IPS DF 19.7 (cell line): Measurements from ENCODE around the gene BBS9.

Experiments used
- DNase-seq: peaks from one replicate; pipeline ENCODE4 v3.0.0-alpha.2; 2013; ENCODE audit warnings: low read depth, low spot score

BBS9 gene

GRCh38 chr7:33127085-33127484, 2.3 kb upstream of the BBS9 start:
- DNase-seq: no peak

GRCh38 chr7:33128631-33128989, 754 bp upstream of the BBS9 start:
- DNase-seq: no peak

DNA sequence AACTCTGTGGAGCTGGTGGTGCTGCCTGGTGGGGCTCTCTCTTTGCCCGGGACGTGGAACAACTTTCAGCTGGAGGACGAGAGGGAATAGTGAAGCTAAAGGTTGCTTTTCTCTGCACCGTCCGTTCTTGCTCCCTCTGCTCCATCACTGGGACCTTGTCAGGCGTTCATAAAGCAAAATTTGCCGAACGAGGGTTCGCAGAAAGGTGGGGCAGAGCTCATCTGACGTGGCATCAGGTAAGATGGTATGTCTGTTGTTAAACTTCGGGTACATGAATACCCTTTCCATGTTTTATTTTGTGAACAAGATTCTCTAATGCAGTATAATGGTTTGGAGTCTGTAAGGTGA, 416 bp downstream of the BBS9 start:
- no peak for DNase-seq

- DNase-seq: no peak
Measured at GRCh38 chr7:33130184-33130583, 820 bp downstream of the BBS9 start.

- DNase-seq: no peak
Measured at GRCh38 chr7:33137103-33137502, 7.7 kb downstream of the BBS9 start.

DNA sequence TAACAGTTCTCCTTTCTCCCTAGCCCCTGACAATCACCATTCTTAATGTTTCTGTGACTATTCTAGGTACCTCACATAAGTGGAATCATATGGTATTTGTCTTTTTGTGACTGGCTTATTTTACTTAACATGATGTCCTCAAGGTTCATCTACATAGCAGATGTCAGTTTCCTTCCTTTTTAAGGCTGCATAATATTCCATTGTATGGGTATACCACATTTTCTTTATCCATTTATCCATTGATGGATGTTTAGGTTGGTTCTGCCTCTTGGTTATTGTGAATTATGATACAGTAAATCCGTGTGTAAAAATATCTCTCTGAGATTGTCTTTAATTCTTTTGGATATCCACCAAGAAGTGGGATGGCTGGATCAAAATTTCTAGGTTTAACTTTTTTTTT, 13.2 kb downstream of the BBS9 start:
- DNase-seq: no peak

DNA sequence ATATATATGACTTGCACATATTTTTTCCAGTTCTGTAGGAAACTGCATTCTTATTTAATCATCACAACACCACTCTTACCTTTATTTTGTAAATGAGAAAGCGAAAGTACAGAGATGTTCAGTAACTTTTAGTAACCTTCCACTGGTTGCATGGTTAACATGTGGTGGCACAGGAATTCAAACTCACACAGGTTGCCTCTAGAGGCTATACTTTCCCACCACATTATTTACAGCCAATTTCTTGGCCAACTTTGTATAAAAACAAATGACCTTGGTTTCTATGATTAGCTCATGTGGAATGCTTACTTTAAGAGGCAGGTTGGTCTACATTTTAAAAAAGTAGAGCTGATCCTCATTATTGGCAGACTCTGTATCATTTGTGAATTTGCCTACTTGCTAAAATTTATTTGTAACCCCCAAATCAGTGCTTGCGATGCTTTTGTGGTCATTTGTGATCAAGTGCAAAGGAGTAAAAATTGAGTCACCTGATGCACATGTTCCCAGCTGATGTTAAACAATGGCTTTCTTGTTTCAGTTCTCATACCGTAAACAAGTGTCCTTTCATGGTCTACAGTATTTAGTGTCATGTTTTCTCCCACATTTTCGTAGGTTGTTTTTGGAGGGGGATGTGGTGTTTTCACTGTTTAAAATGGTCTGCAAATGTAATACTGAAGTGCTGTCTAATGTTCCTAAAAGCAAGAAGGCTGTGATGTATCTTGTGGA, 14.8 kb downstream of the BBS9 start:
- DNase-seq: no peak

- DNase-seq: no peak
Measured at GRCh38 chr7:33145156-33145555, 15.8 kb downstream of the BBS9 start.

DNA sequence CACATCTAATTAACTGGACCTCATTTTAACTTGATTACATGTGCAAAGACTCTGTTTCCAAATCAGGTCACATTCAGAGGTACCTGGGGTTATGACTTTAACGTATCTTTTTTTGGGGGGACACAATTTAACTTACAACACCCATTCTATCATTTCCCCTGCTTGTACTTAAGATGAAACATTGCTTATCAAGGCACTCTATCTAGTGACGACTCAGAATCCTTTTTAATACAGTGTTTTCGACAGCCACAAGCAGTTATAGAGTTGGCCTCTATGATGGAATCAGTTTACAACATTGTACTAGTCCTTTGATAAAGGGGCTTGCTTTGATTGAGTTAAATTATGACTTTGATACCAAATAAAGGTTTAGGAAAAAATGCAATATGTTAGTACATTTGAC, 22.7 kb downstream of the BBS9 start:
- no peak for DNase-seq

DNA sequence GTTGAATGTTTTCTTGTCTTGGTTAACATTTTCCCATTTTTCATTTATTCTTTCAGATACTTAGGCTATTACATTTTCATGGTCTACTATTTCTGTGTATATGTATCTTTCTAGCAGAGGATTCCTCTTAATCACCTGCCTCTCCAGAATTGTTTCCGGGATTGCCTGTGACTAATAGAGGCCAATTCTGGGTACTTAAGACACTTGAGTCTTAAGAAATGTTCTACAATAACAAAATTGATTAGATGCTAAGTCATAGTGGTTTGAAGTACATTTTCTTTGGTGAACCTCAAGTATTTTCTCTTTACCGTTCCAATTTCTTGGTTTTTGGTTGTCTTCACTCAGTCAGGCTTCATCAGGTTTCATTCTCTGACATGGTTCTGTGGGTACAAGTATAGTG, 26.4 kb downstream of the BBS9 start:
- no peak for DNase-seq

DNA sequence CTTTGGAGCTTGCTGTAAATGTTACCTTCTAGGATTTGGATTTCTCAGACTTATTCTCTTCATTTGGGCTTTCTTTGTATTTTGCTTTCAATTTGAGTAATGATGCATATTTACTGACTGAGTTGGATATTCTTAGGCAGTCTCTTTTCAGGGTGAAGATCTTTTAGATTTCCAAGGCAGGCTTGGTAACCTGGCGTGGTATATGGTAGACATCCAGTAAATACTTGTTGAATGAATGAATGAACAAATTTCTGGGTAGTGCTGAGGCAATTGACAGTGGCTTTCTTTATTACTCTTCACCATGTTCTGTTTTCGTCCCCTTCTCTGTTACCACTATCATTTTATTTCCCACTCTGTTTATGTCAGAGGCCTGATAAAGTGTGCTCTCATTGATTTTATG, 27.1 kb downstream of the BBS9 start:
- no peak for DNase-seq

GRCh38 chr7:33157311-33157710, 27.9 kb downstream of the BBS9 start:
- DNase-seq: no peak

DNA sequence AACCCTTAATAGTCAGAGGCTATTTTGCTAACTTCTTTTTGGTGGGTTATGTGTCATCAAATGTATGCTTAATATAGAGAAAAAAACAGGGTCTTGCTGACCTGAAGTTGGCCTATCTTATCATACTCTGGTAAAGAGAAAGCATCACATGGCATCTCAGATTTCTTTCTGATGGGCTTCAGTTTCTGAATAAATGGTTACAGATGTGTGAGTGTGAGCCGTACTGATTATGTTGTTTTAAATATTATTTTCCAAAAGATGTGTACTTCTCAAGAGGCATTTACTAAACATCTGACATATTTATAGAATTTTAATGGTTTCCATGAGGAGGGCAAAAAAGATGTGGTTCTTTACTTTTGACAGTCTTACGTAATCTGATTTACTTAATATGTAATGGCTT, 28.4 kb downstream of the BBS9 start:
- DNase-seq: no peak

- no peak for DNase-seq
Measured at GRCh38 chr7:33177876-33178275, 48.5 kb downstream of the BBS9 start.

DNA sequence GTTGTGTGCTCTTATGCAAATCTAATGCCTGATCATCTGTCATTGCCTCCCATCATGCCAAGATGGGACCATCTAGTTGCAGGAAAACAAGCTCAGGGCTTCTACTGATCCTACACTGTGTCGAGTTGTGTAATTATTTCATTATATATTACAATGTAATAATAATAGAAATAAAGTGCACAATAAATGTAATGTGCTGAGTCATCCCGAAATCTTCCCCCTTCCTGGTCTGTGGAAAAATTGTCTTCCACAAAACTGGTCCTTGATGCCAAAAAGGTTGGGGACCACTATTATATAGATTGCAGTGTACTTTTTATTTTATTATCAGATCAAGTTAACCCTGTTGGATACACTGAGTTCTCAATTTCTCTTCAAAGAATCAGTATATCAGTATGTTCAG, 50.2 kb downstream of the BBS9 start:
- no peak for DNase-seq

DNA sequence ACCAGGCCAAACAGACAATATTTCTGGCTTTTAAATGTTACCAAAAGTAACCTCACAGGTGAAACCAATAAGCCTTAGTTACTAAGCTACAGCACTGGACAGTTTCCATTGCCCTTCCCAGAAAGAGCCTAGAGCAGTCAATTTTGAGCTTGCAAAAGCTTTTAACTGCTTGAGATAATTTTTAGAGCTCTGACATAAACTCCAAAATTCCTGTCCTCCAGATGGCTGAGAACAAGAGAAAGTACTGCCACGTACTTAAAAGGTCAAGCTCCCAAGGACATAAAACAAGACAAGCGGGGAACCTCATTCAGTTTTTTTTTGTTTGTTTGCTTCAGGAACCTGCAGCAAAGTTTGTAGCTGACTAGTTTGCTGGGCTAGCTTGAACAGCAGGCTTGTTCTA, 54.1 kb downstream of the BBS9 start:
- DNase-seq: no peak

DNA sequence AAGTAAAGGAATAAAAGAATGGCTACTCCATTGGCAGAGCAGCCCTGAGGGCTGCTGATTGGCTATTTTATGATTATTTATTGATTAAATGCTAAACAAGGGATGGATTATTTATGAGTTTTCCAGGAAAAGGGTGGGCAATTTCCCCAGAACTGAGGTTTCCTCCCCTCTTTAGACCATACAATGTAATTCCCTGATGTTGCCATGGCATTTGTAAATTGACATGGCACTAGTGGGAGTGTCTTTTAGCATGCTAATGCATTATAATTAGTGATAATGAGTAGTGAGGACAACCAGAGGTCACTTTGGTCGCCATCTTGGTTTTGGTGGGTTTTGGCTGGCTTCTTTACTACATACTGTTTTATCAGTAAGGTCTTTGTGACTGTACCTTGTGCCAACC, 55.5 kb downstream of the BBS9 start:
- no peak for DNase-seq

DNA sequence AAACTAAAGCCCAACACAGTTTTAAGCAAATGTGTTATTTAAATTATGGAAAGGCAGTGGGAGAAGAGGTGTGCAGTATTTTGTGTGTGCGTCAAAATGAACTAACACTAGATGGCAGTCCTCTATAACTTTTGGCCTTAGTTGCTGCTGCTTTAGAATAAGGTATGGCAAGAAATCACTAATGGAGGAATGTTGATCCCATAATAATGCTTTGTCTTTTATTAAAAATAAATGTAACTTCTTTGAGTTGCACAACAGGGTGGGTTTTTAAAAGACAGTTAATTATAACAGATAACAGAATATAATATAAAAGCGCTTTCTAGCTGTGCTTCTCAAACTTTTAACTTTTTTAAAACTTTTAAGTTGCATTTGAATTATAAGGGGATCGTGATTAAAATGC, 56.4 kb downstream of the BBS9 start:
- no peak for DNase-seq

GRCh38 chr7:33186192-33186591, 56.8 kb downstream of the BBS9 start:
- DNase-seq: no peak

- DNase-seq: no peak
Measured at GRCh38 chr7:33190688-33191304, 61.4 kb downstream of the BBS9 start.

GRCh38 chr7:33191340-33191739, 62.0 kb downstream of the BBS9 start:
- DNase-seq: no peak

DNA sequence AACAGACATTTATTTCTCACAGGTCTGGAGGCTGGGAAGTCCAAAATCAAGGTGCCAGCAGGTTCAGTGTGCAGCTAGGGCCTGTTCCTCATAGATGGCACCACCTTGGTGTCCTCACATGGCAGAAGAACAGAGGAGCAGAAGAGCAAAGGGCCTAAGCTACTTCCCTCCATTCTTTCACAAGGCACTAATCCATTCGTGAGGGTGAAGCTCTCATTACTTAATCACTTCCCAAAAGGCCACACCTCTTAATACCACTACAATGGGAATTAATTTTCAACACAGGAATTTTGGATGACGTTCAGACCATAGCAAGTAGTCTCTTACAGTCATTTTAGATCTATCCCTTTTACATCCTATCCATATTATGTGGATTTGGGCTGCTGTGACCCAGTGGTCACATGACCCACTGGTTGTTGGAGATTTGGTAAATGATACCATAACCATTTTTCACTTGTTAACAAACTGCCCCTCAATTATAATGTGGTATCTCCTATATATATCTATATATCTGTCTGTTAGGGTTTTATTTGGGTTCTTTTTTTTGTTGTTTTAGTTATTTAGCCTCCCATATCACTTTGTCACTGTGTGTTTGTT, 63.4 kb downstream of the BBS9 start:
- DNase-seq: no peak

GRCh38 chr7:33193308-33193864, 64.0 kb downstream of the BBS9 start:
- no peak for DNase-seq
